CD4-positive, alpha-beta T cell treated with Interleukin-15 for 1 hour (primary cell): ENCODE results near the gene FAM163A.
"Not testable (repeated sequence)": the region's sequence is repeated elsewhere in the genome, so short reads cannot be mapped to it uniquely, and the experiment has no call there.

Experiments used
- DNase-seq: peaks from one replicate; pipeline ENCODE4 v3.0.0-alpha.2; 2020

Gene FAM163A

GRCh38 chr1:179742717-179743678 is at the start of gene FAM163A:
FAM163A (plus strand) TSS chr1:179743291; CDS start chr1:179813098, 69,807 bp downstream.
- DNase-seq = no peak

GRCh38 chr1:179694530-179694929 is 48.6 kb upstream of the FAM163A start:
- not testable (repeated sequence) for DNase-seq

GRCh38 chr1:179702946-179703539 is 40.0 kb upstream of the FAM163A start:
- DNase-seq = no peak

- DNase-seq = peak; percentile 47
These were observed 36.7 kb upstream of the FAM163A start for GRCh38 chr1:179706339-179706941.

- DNase-seq = no peak
These were observed 35.7 kb upstream of the FAM163A start for GRCh38 chr1:179707406-179707805.

GRCh38 chr1:179708434-179709195 is 34.5 kb upstream of the FAM163A start:
- DNase-seq = no peak

- DNase-seq = peak; percentile 67
These were observed 33.2 kb upstream of the FAM163A start for GRCh38 chr1:179709841-179710329.

- DNase-seq = no peak
These were observed 28.9 kb upstream of the FAM163A start for GRCh38 chr1:179714159-179714558.

GRCh38 chr1:179714623-179715022 is 28.5 kb upstream of the FAM163A start:
- no peak for DNase-seq

GRCh38 chr1:179719272-179719671 is 23.8 kb upstream of the FAM163A start:
- DNase-seq = no peak

- no peak for DNase-seq
These were observed 14.8 kb upstream of the FAM163A start for GRCh38 chr1:179728271-179728670.

GRCh38 chr1:179729881-179730280 is 13.2 kb upstream of the FAM163A start:
- DNase-seq = no peak

- no peak for DNase-seq
These were observed 11.4 kb upstream of the FAM163A start for GRCh38 chr1:179731643-179732042.

- no peak for DNase-seq
These were observed 800 bp upstream of the FAM163A start for GRCh38 chr1:179742291-179742690.

- no peak for DNase-seq
These were observed 749 bp downstream of the FAM163A start for GRCh38 chr1:179743679-179744400.

- DNase-seq = no peak
These were observed 1.5 kb downstream of the FAM163A start for GRCh38 chr1:179744401-179745130.

GRCh38 chr1:179745131-179745611 is 2.1 kb downstream of the FAM163A start:
- DNase-seq = no peak

- DNase-seq = no peak
These were observed 2.7 kb downstream of the FAM163A start for GRCh38 chr1:179745743-179746142.

- DNase-seq = no peak
These were observed 4.5 kb downstream of the FAM163A start for GRCh38 chr1:179747611-179748010.

GRCh38 chr1:179748772-179749171 is 5.7 kb downstream of the FAM163A start:
- DNase-seq = no peak

GRCh38 chr1:179750630-179751029 is 7.5 kb downstream of the FAM163A start:
- DNase-seq = no peak
